Neuron (in vitro differentiated cells): ENCODE data around the gene COL27A1.

Experiments
- H2AFZ ChIP-seq: one replicate; pipeline ENCODE4 v1.6.1; 2013; ENCODE audit warnings: low read depth, mild to moderate bottlenecking, inconsistent platforms, low read length, moderate library complexity
- H3K27me3 ChIP-seq: one replicate; pipeline ENCODE4 v1.6.1; 2013; ENCODE audit warnings: low read length; ENCODE audit not compliant: insufficient read depth
- H3K36me3 ChIP-seq: one replicate; pipeline ENCODE4 v1.6.1; 2013; ENCODE audit warnings: low read length; ENCODE audit not compliant: insufficient read depth
- H3K4me1 ChIP-seq: one replicate; pipeline ENCODE4 v1.6.1; 2013; ENCODE audit warnings: low read length; ENCODE audit not compliant: insufficient read depth
- H3K4me3 ChIP-seq: 2 replicates; pipeline ENCODE4 v1.5.1; 2013; ENCODE audit warnings: mild to moderate bottlenecking, low read length, moderate library complexity
- H3K9me3 ChIP-seq: one replicate; pipeline ENCODE4 v1.6.1; 2013; ENCODE audit warnings: low read length

The COL27A1 gene

DNA sequence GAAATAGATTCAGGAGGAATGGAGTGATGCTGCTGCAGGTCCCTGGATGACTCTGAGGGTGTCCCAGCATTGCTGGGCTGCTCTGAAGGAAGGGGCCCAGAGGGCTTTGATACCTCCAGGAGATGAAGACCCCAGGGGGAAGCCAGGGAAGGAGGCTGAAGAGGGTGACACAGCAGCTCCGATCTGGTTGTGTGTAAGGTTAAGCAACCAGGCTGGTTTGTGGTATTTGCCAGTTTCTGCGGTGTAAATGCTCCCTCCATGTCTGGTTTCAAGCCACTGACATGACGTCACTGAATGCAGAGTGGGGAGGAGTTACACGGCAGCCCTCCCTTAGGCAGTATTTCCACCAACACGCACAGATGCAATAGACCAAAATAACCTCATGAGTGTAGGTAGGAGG lies 127.6 kb downstream of the COL27A1 start:
- H3K9me3 ChIP-seq, result no peaks in the 10 kb centered on the region
- H3K36me3 ChIP-seq, result no peaks in the 10 kb centered on the region
- no peak overlapping the region for H2AFZ ChIP-seq
- H3K27me3 ChIP-seq, result no peaks in the 10 kb centered on the region
- H3K4me1 ChIP-seq, result peaks cover 9% of the 10 kb centered on the region
- no peak overlapping the region for H3K4me3 ChIP-seq

DNA sequence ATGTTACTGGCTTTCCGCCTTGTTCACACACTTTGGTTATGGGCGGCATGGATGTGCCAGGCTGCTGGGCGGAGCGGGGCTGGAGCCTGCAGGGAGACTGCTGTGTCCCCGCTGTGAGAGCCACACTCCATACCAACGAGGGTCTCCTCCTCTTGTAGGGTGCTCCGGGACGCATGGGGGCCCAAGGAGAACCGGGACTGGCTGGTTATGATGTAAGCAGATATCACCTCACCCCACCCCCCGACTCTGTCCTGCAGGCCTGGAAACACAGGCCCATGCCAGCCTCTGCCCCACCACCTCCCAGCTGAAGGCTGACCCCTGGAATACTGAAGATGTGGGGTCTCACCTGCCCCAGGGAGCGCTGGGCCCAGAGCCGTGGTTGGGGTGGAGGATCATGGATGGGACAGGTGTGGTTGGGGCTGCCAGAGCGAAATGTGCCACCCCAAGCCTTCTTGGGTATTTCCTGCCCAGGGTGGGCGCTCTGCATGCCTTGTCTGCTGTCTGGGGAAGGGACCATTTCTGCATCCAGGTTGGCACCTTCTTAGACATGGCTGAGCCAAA lies 128.3 kb downstream of the COL27A1 start:
- Histone ChIP-seq H3K9me3 (no peaks in the 10 kb centered on the region), H3K4me3 (no peak overlapping the region), H2AFZ (no peak overlapping the region), H3K4me1 (peaks cover 9% of the 10 kb centered on the region), H3K27me3 (no peaks in the 10 kb centered on the region), H3K36me3 (no peaks in the 10 kb centered on the region)

DNA sequence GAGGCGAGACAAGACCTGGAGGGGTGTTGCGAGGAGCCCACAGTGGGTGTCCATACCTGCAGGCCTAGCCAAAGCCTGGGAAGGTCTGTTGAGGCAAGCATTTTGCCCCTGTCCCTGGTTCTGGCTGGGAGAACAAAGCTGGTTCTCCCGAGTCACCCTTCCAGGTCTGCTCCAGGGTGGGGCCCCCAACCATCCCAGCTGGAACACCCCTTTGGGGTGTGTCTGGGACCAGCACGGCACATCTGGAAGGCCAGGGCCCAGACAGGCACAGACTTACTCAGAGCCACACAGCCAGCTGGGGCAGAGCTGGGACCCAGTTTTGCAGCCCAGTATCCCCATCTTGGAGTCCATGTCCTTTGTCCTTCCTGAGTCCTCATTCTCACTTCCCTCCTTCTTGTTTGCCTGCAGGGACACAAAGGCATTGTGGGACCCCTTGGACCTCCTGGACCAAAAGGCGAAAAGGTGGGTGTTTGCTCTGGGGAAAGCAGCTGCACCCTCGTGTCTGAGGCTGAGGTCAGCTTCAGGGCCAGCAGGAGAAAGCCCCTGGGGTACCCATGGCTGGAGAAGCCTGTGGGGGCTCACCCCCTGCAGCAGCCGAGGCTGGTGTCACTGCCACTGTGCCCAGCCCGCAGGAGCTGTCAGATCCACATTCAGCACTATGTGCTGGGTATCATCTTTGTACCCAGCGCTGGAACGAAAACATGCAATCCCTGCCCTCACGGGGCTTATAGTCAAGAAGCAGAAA lies 129.2 kb downstream of the COL27A1 start:
- no peak overlapping the region for H2AFZ ChIP-seq
- no peaks in the 10 kb centered on the region for H3K9me3 ChIP-seq
- no peaks in the 10 kb centered on the region for H3K27me3 ChIP-seq
- no peak overlapping the region for H3K4me3 ChIP-seq
- H3K36me3 ChIP-seq, result no peaks in the 10 kb centered on the region
- H3K4me1 ChIP-seq, result peaks cover 9% of the 10 kb centered on the region

DNA sequence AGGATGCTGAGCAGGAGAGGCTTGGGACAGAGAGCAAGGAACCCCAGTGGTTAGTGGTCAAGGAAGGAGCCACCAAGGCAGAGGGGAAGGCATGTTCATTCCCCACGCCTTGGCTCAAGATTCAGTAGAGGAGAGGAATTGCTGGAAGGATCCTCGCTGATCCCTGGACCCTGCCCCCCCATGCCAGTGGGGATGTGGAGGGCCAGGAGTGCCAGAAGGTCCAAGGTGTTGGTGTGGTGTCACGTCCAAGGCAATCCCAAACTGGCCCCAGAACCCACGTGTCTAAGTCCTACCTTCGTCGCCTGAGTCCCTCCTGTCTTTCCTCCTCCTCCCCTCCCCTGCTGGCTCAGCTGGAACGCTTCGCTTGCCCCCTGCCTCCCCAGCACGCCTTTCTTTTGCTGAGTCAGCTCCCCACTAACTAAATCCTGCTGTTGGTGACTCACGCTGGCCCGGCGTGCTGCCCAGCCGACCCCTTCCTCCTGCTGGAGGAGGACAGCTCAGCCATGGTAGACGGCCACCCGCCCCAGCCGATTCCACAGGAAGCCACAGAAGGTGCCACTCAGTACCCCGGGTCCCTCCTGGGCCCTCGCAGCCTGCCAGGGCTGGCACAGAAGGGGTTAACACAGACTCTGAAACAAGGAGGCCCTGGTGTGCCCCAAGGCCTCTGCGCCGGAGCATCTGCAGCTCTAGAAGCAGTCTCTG lies 130.0 kb downstream of the COL27A1 start:
- no peaks in the 10 kb centered on the region for H3K36me3 ChIP-seq
- no peak overlapping the region for H2AFZ ChIP-seq
- no peaks in the 10 kb centered on the region for H3K9me3 ChIP-seq
- H3K4me1 ChIP-seq, result peaks cover 9% of the 10 kb centered on the region
- no peak overlapping the region for H3K4me3 ChIP-seq
- H3K27me3 ChIP-seq, result no peaks in the 10 kb centered on the region

DNA sequence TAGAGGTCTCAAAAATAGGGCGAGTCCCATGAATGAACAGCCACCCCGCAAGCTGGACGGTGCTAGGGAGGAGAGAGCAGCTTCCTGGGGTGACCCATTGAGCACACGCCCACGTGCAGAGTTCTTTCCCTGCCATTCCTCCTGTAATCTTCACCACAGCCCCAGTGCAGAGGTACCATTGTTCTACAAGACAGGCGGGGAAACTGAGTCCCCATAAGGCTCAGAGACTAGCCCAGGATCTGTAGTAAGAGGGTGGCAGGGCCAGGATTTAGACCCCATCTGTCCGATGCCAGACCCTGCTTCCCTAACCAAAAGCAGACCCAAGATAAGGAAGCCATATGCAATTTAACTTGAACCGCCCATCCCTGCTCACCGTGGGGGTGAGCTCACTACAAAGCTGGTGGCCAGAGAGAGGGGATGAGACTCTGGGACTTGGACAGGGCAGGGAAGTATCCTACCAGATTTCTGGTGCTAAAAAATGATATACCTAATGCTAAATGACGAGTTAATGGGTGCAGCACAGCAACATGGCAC lies 130.9 kb downstream of the COL27A1 start:
- Histone ChIP-seq H3K9me3 (no peaks in the 10 kb centered on the region), H3K27me3 (no peaks in the 10 kb centered on the region), H3K4me3 (no peak overlapping the region), H3K36me3 (no peaks in the 10 kb centered on the region), H2AFZ (no peak overlapping the region), H3K4me1 (peaks cover 8% of the 10 kb centered on the region)

DNA sequence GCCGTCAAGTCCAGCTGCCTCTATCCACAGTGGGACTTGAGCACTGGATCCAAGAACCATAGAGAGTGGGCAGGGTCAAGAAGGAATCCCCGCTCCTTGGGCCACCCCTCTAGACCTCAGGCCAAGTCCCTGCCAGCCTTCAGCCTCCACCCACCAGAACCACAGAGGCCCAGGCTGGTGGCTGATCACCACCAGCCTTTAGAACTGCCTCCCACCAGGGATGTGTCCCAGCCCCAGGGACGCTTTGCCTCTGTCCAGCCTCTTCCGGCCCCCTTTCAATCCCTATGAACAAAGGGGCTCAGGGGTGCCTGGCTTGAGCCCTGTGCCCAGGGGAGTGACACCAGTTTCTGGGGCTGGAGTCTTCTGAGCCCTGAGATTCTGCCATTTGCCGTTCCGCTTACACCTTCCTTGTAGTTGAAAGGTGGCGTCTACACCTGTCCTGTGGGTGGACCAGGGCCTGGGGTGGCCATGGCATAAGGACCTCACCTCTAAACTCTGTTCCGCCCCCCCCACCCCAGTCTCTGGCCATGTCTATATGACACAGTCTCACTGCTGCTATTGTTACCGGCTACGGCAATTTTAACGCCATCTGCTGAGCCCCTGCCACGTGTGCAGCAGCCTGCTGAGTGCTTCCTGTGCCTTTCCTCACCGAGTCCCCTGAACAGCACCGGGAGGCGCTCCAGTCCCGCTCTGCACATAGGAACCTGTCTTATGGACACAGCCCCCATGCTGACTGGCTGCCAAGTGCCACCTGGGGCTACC lies 131.8 kb downstream of the COL27A1 start:
- no peak overlapping the region for H2AFZ ChIP-seq
- H3K9me3 ChIP-seq, result no peaks in the 10 kb centered on the region
- H3K4me3 ChIP-seq, result no peak overlapping the region
- H3K4me1 ChIP-seq, result no peaks in the 10 kb centered on the region
- no peaks in the 10 kb centered on the region for H3K27me3 ChIP-seq
- H3K36me3 ChIP-seq, result peaks cover 2% of the 10 kb centered on the region

DNA sequence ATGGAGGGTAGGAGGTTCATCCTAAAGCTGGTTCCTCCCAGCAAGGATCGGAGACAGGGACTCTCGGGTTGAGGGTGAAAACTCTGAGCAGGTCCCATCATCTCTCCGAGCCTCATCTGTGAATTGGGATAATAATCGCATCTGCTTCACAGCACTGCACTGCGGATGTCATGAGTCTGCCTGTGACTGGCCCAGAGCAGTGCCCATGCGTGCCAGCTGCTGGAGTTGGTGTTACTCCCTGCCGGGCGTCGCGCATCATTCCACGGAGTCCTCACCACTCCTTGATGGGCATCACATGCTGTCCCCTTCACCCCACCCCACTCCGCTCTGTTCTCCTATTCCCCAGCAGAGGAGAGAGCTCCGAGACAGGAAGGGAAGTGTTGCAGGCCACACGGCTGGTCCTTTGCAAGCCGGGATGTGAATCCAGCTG lies 132.4 kb downstream of the COL27A1 start:
- Histone ChIP-seq H2AFZ (no peak overlapping the region), H3K4me3 (no peak overlapping the region), H3K4me1 (no peaks in the 10 kb centered on the region), H3K27me3 (no peaks in the 10 kb centered on the region), H3K36me3 (peaks cover 4% of the 10 kb centered on the region), H3K9me3 (no peaks in the 10 kb centered on the region)

DNA sequence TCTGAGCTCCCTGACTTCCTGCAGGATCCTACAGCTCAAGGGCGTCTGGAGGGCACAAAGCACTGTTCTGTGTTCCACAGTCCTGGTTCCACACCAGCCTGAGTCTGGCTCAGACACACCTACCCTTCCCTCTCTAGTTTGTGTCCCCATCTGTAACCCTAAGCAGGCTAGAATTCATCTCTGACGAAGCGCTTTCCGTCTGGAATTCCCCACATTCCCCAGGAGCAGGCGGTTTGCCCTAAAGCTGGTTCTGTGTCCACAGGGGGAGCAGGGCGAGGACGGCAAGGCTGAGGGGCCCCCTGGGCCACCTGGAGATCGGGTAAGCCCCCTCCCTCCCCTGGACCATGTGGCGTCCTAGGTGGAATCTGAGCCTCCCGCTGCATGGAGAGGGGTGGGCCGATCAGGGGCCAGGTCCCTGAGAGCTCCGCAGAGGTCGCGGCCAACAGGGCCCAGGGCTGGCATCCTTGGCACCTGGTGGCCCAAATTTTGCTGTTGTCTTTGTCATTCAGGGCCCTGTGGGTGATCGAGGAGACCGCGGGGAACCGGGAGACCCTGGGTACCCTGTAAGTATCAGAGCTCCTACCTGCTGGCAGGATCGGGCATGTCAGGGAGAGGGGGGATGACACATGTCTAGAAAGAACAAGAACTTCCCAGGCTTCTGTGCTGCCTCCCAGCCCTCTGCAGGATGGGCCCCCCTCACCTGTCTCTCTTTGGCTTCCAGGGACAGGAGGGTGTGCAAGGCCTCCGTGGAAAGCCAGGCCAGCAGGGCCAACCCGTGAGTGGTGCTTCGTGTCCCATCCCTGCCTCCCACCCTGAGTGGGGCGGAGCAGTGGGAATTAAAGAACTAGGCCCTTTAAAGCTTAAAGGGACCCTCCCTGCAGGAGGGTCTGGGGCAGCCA lies 133.1 kb downstream of the COL27A1 start:
- Histone ChIP-seq H3K27me3 (no peaks in the 10 kb centered on the region), H3K36me3 (peaks cover 4% of the 10 kb centered on the region), H3K9me3 (no peaks in the 10 kb centered on the region), H2AFZ (no peak overlapping the region), H3K4me3 (no peak overlapping the region), H3K4me1 (no peaks in the 10 kb centered on the region)

DNA sequence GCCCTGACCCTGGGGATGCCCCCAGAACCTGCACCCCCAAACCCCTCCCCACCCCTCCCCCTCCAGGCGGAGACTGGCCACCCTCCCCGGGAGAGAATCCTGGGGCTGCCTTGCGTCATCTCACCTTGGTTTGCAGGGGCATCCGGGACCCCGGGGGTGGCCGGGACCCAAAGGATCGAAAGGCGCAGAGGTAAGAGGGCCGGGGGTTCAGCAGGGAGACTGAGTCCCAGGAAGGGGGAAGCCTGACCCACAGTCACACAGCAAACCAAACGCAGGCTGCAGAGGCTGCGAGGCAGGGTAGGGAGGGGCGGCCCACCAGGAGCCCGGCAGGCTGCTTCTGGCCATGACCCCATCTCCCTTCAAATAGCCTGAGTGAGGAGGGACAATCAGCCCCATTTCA lies 133.8 kb downstream of the COL27A1 start:
- Histone ChIP-seq H3K36me3 (peaks cover 4% of the 10 kb centered on the region), H3K9me3 (no peaks in the 10 kb centered on the region), H3K4me3 (no peak overlapping the region), H3K4me1 (no peaks in the 10 kb centered on the region), H3K27me3 (no peaks in the 10 kb centered on the region), H2AFZ (no peak overlapping the region)

DNA sequence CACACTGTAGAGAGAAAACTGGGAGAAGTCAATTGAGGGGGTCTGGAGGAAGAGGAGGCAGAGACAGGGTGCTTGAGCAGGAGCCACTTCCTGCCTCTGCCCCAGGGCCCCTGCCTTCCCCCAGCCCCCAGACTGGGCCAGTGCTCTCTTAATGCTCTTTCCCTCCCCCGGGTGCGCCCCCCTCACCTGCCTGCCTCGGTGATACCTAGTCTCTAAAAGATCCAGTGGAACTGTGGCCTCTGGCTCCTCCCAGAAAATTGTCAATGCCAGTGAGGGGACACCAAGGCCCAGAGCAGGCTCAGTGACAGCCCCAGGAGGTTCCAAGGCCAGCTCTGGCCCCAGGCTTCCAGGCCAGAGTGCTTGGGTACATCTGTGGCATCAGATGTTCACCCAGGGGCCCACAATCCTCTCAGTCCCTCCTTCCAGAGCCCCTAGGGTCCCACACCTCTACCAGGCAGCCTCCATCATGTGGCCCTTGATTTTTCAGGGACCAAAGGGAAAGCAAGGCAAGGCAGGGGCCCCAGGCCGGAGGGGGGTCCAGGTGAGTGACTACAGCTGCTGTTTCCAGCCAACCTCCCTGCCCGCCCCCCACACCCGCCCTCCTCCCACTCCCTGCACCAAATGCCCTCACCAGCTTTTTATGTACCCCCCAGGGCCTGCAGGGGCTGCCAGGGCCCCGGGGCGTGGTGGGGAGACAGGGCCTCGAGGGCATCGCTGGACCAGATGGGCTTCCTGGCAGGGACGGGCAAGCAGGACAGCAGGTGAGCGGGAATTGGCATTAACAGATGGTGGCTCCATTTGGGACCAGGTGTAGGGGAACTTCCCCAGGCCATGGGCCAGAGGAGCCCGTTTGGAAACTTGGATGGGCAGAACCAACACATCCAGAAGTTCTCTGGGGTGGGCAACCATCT lies 134.5 kb downstream of the COL27A1 start:
- peaks cover 4% of the 10 kb centered on the region for H3K36me3 ChIP-seq
- no peaks in the 10 kb centered on the region for H3K27me3 ChIP-seq
- peaks cover 2% of the 10 kb centered on the region for H3K9me3 ChIP-seq
- H2AFZ ChIP-seq, result no peak overlapping the region
- H3K4me3 ChIP-seq, result no peak overlapping the region
- H3K4me1 ChIP-seq, result no peaks in the 10 kb centered on the region

DNA sequence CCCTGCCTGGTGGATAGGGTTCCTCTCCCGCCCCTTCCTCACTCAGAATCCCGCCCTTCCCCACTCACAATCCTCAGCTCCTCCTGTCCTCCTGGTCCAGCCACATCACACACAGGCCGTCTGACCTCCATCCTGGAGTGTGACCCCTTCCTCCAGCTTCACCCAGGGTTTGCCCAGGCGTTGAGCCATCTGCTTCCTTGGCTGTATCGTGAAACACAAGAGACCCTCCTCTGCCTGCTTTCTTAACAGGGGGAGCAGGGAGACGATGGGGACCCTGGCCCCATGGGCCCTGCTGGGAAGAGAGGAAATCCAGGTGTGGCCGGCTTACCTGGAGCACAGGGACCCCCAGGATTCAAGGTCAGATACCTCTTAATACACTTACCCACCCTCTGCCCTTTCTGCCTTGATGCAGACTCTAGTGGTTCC lies 135.2 kb downstream of the COL27A1 start:
- Histone ChIP-seq H3K4me3 (no peak overlapping the region), H3K27me3 (no peaks in the 10 kb centered on the region), H3K4me1 (no peaks in the 10 kb centered on the region), H2AFZ (no peak overlapping the region), H3K9me3 (peaks cover 3% of the 10 kb centered on the region), H3K36me3 (peaks cover 6% of the 10 kb centered on the region)
